Ureter (tissue), 1 donor: ENCODE data around the gene NAA25. TPM values are rescaled to one million over a fixed set of nuclear protein-coding genes. Genes with fewer than 3 reads are reported as not detected.

Source experiments
- total RNA-seq: library from RNA; stranded (reverse); gene quantifications from one replicate; pipeline ENCODE4 v1.2.4, GENCODE V29; 2023
- donor health status: DM: yes; HTN: yes; CAD: no.

The NAA25 gene
- total RNA-seq, 1 donor from 2014 or later, result 60.0 TPM

Other genes starting within 250 kb of the NAA25 start
- gene TMEM116, start 95.6 kb downstream of the NAA25 start, total RNA-seq, result 19.7 TPM
- gene ERP29, start 95.4 kb downstream of the NAA25 start, total RNA-seq, result 115 TPM
- 37.0 TPM for gene TRAFD1, start 16.8 kb upstream of the NAA25 start, total RNA-seq